Measurements from ENCODE around the gene SH3BP5.
A peak's percentile ranks its signal among the peaks of the same experiment; 100 is the strongest.
"Not testable (repeated sequence)": the region's sequence is repeated elsewhere in the genome, so short reads cannot be mapped to it uniquely, and the experiment has no call there.

The SH3BP5 gene, protein sequence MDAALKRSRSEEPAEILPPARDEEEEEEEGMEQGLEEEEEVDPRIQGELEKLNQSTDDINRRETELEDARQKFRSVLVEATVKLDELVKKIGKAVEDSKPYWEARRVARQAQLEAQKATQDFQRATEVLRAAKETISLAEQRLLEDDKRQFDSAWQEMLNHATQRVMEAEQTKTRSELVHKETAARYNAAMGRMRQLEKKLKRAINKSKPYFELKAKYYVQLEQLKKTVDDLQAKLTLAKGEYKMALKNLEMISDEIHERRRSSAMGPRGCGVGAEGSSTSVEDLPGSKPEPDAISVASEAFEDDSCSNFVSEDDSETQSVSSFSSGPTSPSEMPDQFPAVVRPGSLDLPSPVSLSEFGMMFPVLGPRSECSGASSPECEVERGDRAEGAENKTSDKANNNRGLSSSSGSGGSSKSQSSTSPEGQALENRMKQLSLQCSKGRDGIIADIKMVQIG

DNA sequence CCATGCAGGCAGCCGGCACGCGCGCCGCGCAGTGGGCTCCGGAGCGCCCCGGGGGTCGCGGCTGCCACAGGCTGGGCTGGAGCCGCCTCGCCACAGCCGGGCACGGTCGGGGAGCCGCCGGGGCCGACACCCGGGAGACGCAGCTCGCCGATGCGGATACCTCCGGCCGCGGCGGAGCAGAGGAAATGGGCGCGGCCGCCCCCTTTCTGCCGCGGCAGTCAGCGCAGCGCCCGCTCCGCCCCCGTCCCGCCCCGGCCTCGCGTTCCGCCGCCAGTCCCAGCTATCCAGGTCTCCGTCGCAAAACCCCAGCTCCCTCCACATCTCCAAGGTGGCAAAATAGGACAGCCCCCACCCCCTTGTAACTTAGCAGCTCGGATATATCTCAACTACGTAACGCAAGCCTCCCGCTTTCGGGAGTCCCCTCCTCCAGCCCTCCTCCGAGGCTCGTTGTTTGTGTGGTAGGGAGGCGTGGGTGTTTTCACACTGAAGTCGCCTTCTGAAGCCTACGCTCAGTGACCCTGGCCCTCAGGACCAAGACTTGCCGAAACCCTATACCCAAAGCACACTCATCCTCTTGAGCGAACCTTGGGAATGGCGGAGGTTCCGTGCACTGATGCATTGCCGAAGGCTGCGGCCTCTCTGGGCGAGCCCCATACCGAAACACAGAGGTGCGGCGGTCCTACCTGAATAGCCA, at the start of gene SH3BP5:
Gene SH3BP5, minus strand, starts transcription at position 182 of the 694 bp plus-strand sequence. Its CDS starts 178 bp downstream, at position 4.
- DNase-seq: peak; percentile 56

DNA sequence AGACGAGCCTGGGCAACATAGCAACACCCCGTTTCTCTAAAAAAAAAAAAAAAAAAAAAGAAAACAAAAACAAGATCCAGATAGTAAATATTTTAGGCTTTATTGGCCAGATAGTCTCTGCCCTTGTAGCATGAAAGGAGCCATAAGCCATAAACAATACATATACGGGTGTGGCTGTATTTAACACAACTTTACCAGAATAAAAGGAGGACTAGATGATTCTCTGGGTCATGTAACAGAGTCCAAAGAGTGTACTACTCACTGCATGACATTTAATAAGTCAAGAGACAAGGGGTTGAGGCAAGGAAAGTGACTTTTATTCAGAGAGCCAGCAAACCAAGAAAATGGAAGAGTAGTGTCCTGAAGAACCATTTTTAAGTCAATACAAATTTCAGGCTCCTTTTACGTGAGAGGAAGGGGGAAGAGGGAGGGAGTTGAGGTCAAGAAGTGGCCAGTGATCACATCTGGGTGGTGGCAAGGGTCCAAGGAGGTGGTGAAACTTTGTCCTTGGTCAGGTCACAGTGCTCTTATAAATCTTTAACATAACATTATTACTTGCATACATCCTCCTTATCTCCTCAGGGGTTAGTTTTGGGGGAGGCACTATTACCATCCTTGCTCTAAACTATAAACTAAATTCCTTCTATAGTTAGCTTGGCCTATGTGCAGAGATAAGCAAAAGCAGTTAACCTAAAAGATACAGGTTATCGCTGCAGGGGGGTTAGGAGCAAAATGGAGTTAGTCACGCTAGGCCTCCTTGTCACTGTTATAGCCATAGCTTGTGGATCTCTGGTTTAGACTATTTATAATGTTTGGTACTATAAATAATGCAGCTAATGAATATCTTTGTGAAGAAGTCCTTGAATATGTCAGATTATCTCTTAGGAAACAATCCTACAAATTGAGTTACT, 48.8 kb upstream of the SH3BP5 start:
- DNase-seq: no peak

DNA sequence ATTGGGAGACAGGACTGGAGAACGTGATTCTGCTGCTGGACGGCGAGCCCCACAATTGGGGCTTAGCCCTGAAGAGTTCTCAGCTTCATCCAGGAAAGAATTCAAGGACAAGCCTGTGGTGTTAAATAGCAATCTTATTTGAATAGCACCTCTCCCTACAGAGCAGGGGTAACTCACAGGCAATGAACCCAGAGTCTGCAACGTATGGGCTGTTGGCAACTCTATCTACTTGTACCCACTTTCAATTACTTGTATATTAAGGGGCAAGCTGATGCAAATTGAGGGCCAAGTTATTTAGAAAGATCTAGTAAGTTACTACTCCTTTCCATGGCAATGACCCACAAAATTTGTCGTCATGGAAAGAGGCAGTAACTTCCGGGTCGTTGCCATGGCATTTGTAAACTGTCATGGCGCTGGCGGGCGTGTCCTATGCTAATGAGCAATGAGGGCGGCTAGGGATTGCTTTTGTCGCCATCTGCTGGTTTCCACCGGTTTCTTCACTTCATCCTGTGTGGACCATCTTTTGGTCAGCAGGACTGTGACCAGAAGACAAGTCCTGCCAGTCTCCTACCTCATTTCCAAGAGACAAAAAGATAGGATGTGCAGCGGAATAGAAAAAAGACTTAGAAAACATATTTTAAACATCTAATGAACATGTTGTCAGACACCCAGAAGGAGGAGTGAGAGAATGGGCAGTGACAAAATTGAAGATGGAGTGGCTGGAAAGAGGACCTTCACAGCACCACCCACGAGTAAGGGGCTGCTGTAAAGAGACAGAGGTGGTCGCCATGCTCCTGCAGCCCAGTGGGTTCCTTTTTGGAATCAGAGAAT, 45.8 kb upstream of the SH3BP5 start:
- peak; percentile 91 for DNase-seq

DNA sequence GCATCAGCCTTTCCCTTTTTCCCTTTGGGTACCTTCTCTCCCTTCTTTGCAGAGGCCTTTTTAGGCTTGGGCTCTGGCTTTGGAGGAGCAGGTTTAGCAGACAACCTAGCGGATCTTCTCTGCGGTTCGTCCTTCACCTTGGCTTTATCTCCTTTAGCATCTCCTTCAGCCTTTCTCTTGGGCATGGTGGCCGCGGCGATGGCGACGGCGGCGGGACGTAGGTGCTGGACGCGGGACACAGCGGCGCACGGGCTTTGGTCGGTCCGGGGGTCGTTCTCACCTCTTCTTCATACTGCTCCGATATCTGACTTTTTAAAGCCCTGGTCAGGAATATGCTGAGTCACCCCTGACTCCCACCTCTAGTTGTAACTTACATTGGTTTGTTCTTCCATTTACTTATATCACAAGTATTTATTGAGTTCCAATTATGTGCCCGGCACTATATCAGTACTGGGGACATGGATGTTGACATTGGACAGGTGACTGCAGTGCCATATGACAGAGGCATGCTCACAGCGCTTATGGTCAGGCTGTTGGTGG, 43.1 kb upstream of the SH3BP5 start:
- no peak for DNase-seq

DNA sequence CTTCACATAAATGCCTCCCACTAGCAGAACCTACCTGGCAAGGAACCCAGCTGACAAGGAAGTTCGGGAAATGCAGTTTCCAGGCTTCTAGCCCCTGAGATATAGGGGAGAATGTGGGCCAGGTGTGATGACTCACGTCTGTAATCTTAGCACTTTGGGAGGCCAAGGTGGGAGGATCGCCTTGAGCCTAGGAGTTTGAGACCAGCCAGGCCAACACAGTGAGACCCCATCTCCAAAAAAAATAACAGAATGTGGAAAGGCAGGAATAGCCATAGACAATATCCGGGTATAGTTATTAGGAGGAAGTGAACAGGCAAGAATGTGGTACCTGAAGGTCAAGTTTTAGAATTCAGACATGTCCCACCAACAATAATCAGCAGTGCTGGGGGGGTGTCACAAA, 40.5 kb upstream of the SH3BP5 start:
- no peak for DNase-seq

DNA sequence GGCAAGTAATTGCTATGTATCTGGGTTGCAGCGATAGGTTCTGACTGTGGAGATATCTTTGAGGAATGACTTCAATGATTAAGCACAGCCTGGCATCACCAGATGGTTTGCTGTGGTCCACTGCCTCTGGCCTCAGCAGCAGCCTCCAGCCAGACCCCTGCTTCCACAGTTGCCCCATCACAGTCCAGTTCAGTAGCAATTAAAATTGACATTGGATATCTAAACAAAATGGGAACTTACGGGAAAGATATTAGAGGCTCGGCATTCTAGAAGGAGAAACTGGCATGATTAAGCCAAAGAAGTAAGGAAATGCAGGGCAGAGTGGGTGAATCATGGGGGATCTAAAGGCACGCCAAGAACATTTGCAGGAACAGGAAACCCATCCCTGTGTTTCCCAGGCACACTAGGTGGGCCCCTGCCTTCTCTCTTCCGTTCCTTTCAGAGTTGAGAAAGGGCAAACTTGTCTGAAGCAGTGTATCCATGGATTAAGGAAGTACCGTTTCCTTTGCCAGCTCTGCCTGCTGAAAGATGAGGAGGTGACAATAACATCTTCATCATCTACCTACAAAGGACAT, 36.3 kb upstream of the SH3BP5 start:
- no peak for DNase-seq

DNA sequence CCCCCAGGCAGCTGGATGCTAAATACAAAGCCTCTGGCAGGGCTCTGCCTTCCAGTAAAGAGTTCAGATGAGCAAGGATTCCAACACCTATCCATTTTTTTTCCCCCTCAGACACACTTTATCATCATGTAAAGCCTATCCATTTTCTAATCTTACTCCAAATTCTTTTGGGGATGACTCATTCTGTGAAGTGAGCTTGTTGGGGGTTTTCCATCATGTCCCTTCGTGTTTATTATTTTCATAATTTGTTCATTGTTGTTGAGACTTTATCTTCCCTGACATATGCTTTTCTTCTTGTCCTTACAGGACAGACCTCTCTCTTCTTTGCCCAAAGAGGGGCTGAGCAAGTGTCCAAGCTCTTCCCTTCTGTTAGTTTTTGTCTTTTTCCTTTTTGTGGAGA, 34.7 kb upstream of the SH3BP5 start:
- no peak for DNase-seq

DNA sequence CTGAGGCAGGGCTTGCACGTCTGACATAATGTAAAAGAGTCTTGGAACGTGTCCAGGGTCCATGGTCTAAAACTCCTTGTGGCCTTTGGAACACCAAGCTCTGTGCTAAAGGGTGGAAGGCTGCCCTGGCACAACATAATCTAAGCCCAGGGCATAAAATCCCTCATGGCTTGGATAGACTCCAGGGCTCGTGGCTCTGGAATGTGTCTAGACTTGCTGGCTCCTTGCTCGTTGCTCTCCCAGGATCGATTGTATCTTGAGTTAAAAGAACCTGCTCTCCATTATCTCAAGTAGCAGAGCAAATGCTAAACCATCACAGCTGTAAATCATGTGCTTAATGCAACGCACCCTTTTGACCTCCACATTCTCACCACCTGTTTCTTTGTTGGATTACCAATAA, 31.7 kb upstream of the SH3BP5 start:
- not testable (repeated sequence) for DNase-seq

DNA sequence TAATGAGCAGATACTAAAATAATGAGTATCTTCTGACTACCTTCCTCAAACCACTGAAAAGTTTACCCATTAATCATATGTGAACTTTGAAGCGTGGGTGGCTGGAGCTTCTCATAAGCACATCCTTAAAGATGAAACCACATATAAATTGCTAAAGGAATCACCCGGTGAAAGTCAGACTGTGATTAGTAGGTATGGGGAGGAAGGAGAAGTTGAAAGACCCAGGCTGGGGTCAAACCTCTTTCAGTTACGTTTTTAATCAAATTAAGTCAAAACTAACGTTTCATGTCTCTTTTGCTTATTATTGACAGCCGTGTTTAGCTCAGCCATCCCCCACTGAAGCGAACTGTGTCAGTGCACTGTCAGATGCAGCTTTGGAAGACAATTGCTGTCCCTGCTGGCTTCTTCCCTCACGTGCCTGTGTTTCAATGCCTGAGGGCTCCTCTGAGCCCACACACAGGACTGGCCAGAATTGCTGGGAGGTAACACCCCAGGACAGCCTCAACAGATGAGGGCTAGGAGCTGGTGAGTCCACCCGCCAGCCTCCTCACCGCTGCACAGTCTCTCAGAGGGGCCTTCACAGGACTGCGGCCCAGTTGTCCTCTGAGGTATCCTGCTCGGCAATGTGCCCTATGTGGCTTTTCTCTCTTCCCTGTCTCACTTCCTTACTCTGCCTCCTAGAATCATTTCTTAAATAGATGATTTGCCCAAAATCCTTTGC, 29.3 kb upstream of the SH3BP5 start:
- DNase-seq: no peak

DNA sequence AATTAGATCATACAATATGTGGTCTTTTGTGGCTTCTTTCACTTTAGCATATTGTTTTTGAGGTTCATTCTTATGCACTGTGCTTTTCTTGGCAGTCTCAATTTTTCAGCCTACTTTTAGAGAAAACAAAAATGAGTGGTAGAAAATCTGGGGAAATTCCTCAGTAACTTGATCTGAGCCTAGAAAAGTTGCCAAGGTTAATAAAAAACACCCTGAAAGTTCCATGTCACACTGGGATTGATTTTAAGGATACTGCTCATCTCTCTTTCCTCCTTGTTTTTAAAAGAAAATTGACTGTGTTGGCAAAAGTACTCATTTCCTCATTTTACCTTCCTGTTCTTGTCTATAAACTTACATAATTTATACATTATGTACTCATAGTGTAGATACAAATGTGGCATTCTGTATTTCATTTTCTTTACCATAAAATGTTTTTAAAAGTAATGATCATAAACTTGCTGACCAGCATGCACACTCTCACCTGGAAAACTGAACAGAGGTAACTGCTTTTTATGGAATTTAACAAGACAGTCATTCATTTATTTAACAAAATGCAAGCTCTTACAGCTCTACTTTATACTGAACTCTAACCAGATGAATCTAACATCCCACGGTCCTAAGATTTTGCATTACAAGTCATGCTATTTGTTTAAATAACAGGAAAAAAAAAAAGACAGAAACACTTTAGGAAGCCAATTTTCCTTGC, 28.6 kb upstream of the SH3BP5 start:
- no peak for DNase-seq

DNA sequence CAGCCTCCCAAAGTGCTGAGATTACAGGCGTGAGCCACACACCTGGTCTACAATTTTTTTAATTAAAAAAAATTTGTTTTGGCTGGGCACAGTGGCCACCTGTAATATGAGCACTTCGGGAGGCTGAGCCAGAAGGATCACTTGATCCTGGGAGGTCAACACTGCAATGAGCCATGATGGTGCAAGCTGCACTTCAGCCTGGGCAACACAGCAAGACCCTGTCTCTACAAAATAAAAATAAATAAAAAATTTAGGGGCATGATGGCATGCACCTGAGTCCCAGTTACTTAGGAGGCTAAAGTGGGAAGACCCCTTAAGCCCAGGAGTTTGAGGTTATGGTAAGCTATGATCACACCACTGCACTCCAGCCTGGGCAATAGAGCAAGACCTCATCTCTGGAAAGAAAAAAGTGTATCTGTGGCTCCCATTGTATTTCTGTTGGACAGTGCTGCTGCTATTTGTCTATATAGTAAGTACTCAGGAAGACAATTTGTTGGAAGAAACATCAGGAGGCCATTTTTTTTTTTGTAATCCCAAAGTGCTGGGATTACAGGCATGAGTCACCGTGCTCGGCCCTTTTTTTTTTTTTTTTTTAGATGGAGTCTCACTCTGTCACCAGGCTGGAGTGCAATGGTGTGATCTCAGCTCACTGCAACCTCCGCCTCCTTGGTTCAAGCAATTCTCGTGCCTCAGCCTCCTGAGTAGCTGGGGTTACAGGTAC, 27.5 kb upstream of the SH3BP5 start:
- DNase-seq: no peak

DNA sequence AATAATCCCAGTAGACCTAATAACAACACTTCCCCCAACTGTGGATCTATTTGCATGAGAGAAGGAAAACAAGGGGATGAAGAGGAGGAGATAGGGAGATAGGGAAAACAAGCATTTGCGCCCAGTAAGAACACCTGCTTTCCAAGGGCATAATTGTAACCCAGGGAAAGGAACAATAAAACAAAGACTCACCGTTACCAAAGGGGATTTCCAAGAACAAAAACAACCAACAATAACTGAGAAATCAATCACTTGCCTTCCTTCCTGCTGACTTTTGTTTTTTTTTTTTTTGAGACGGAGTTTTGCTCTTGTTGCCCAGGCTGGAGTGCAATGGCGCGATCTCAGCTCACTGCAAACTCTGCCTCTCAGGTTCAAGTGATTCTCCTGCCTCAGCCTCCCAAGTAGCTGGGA, 24.3 kb upstream of the SH3BP5 start:
- DNase-seq: not testable (repeated sequence)

DNA sequence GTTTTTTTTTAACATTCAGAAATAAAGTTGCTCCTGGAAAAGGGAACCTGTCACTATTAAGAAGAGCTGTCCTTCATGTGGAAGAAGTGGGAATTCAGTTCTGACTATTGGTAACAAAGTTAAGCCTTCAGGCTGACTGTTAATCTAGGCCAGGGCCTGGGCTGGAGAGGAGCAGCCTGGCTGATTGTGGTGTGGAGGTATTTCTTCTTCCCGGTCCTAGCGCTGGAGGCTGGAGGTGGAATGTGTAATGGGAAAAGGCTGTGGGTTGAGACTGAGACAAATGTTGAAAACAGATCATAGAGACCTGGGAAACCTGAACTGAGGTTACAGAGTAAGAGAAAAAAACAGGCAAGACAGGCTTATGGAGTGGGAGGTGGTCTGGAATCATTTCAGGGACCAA, 23.8 kb upstream of the SH3BP5 start:
- no peak for DNase-seq

DNA sequence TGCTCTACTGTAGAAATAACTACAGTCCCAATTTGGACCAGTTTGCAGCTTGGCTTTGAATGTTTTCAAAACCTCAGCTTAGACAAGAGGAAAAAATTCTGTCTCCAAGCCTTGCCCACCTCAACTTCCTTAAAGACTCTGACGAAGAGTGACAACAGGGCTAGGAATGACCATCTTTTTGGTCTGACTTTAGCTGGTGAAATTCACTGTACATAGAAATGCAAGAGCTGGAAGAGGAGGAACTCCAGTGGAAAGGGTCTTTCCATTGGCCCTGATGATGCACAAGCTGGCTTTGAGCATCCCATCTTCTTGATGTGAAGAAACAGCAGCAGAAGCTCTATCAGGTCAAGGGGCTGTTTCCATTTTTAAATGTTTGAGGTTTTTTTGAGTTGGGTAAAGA, 22.7 kb upstream of the SH3BP5 start:
- DNase-seq: no peak

DNA sequence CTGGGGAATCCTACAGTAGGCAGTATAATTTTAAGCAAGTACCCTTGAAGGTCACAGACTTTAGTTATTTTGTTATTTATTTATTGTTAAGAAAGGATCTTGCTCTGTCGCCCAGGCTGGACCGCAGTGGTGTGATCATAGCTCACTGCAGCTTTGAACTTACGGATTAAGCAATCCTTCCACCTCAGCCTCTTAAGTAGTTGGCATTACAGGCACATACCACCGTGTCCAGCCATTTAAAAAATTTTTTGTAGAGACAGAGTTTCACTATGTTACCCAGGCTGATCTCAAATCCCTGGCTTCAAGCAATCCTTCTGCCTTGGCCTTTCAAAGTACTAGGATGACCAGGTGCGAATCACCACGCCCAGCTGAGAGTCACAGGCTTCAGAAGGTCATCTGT, 22.1 kb upstream of the SH3BP5 start:
- no peak for DNase-seq

DNA sequence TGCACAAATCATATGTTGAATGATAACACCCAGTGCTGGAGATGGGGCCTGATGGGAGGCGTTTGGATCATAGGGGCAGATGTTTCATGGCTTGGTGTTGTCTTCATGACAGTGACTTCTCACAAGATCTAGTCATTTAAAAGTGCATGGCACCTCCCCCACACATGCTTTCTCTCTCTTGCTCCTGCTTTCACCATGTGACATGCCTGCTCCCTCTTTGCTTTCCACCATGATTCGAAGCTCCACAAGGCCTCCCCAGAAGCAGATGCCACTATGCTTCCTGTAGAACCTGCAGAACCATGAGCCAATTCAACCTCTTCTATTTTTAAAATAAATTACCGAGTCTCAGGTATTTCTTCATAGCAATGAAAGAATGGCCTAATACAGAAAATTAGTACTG, 17.8 kb upstream of the SH3BP5 start:
- no peak for DNase-seq

DNA sequence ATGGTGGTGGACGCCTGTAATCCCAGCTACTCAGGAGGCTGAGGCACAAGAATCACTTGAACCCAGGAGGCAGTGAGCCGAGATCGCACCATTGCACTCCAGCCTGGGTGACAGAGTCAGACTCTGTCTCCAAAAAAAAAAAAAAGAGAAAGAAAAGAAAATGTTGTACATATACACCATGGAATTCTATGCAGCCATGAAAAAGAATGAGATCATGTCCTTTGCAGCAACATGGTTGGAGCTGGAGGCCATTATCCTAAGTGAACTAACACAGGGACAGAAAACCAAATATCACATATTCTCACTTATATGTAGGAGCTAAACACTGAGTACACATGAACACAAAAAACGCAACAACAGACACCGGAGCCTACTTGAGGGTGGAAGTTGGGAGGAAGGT, 17.1 kb upstream of the SH3BP5 start:
- not testable (repeated sequence) for DNase-seq

DNA sequence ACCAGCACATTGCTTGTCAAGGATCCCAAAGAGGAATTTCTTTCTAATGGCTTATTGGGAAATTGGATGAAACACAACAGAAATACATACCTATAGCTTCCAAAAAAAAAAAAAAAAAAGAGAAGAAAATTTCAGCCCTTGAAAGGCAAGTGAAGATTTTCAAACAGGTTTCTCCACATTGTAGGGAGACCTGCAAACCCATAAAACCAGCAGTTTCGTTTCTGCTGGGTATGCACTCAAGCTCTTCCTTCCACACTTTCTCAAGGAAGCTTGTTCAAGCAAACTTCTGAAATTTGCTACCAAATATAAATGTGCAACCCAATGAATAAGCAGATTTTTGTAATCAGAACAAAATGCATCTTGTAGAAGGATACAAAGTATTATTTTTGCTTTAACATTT, 15.9 kb upstream of the SH3BP5 start:
- DNase-seq: no peak

DNA sequence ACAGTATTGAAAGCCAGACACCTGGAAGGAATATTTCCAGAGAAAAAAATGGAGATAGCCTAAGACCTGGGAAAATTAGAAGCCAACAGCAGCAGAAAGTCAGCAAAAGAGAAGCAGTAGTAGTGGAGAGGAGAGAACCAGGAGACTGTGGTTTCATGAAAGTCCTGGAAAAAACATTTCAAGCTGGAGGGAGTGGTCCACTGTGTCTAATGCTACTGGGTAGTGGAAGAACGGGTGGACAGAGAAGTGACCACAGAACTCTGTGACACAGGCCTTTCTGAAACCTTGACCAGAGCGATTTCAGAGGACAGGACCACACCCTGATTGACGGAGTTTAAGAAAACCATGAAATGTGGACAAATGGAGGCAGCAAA, 15.3 kb upstream of the SH3BP5 start:
- DNase-seq: no peak

Measured in activated CD4-positive, alpha-beta T cell treated with anti-CD3 and anti-CD28 coated beads for 1 hour (primary cell).